D721Med (cell line): ENCODE data around the gene DNAJB8.

Experiments used
- DNase-seq: peaks from one replicate; pipeline ENCODE4 v3.0.0; 2011; ENCODE audit warnings: low spot score; ENCODE audit not compliant: insufficient read length
- FAIRE-seq: peaks from 2 replicates; lab custom pipeline; 2011; peaks lifted over from hg19 to GRCh38; lab: Jason Lieb, UNC
- TF ChIP-seq, protein P1 (sequence below): IDR thresholded peaks from 2 replicates; pipeline ENCODE4 v1.5.1; 2012; ENCODE audit warnings: mild to moderate bottlenecking, control low read depth; ENCODE audit not compliant: insufficient read depth; ENCODE audit errors: missing control alignments

DNAJB8 gene

DNA sequence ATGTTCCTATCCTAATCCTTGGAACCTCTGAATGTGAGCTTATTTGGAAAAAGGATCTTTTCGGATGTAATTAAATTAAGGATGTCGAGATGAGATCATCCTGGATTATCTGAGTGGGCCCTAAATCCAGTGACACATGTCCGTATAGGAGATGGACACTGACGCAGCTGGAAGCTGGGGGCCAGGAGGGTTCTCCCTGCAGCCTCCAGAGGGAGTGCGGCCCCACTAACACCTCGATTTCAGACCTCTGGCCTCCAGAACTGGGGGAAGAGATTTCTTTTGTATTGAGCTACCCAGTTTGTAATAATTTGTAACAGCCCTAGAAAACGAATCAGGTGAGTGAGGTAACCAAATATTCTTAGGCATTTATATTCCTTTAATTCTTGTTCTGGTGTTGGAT lies 2.5 kb downstream of the DNAJB8 start:
- TF ChIP-seq, protein P1, sequence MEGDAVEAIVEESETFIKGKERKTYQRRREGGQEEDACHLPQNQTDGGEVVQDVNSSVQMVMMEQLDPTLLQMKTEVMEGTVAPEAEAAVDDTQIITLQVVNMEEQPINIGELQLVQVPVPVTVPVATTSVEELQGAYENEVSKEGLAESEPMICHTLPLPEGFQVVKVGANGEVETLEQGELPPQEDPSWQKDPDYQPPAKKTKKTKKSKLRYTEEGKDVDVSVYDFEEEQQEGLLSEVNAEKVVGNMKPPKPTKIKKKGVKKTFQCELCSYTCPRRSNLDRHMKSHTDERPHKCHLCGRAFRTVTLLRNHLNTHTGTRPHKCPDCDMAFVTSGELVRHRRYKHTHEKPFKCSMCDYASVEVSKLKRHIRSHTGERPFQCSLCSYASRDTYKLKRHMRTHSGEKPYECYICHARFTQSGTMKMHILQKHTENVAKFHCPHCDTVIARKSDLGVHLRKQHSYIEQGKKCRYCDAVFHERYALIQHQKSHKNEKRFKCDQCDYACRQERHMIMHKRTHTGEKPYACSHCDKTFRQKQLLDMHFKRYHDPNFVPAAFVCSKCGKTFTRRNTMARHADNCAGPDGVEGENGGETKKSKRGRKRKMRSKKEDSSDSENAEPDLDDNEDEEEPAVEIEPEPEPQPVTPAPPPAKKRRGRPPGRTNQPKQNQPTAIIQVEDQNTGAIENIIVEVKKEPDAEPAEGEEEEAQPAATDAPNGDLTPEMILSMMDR = no peak
- FAIRE-seq = no peak

DNA sequence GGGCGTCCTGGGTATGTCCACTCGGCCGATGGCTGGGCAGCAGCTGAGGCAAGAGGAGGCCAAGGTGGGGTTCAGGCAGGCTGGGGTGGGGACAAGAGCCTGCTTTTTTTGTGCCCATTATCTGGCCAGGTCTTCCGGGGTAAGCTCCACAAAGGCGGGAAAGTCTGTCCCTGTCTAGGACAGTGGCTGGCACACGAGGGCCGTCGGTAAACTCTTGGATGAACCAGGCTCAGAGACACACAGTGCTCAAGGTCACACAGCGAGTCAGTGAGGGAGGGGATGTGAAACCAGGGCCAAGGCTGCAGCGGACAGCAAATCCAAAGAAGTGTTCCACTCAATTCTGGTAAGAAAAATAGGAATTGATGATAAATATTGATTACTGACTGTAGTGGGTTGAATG lies 2.9 kb downstream of the DNAJB8 start:
- no peak for DNase-seq
- TF ChIP-seq, protein P1 = no peak
- FAIRE-seq = no peak

More for the DNA sequence above, 2.5 kb downstream of the DNAJB8 start:
- no peak for DNase-seq

DNA sequence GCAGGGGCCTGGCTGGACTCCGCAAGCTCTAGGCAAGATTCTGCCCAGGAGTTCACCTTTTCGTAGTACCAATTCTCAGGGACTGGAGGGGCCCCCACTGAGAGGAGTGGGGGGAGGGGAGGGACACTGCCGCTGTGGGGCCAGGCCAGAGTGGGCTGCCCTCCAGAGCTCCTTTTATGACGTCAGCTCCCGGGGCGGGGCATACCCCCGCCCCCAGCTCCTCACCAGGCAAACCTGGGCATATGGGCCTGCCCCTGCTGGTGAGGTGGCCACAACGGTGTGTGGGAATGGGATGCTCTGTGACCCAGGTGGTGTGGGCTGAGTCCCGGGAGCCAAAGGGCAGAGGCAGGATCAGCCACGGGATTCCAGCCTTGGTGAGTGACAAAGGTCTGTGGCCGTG lies 3.3 kb downstream of the DNAJB8 start:
- FAIRE-seq (no peak), DNase-seq (no peak)
- TF ChIP-seq, protein P1 = no peak

DNA sequence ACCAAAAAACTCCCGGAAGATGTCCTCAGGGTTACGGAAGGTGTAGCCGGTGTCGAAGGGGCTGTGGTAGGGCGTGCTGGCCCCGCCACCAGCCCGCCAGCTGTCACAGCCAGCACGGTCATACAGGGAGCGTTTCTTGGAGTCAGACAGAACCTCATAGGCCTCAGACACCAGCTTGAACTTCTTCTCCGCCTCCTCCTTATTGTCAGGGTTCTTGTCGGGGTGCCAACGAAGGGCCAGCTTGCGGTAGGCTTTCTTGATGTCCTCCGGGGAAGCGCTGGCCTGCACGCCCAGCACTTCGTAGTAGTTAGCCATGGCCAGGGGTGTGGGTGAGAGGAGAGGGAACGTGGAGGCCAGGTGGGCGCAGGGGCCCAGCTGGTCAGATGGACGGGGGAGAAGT lies 3.8 kb downstream of the DNAJB8 start:
- TF ChIP-seq, protein P1 = no peak

DNA sequence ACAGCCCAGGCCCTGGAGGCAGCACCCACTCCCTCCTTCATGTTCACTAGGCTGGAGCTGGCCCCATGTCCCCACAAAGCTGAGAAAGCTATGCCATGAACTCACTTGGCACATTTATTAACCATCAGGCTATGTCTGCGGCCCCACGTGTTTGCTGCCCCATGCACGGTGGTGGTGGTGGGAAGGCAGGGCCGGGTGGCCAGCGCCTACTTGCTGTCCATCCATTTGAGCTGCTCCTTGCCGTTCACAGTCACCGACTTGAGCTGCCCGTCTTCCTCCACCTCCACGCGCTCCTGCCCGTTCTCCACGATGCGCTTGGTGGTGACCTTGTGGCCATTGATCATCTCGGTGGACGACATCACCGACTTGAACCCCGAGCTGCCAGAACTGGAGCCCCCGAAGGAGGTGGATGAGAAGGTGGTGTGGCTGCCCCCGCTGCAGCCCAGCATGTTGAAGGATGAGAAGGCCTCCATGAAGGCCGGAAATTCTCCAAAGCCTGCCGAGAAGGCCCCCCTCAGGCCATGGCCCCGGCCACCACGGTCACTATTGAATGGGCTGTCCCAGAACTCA lies 4.3 kb downstream of the DNAJB8 start:
- TF ChIP-seq, protein P1 = no peak
- FAIRE-seq (no peak), DNase-seq (no peak)

More for the DNA sequence above, 3.8 kb downstream of the DNAJB8 start:
- FAIRE-seq = no peak
- no peak for DNase-seq

DNA sequence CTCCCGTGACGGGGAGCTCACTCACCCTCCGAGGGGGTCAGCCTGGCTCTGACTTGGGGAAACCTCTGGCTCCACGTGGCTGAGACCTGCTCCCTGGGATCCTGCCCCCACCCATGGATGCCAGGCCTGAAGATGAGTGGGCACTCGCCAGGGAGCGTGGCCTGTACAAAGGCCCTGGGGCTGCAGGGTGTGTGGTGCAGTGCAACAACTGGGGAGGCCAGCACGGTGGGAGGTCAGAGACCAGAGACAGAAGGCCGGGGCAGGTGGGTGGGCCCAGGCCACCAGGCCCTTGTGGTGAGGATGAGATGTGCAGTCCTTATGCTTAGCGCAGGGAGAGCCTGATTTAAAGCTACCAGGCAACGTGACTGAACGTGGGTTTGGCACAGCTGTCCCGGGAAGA lies 5.0 kb downstream of the DNAJB8 start:
- TF ChIP-seq, protein P1 = no peak
- FAIRE-seq = no peak
- DNase-seq = no peak

DNA sequence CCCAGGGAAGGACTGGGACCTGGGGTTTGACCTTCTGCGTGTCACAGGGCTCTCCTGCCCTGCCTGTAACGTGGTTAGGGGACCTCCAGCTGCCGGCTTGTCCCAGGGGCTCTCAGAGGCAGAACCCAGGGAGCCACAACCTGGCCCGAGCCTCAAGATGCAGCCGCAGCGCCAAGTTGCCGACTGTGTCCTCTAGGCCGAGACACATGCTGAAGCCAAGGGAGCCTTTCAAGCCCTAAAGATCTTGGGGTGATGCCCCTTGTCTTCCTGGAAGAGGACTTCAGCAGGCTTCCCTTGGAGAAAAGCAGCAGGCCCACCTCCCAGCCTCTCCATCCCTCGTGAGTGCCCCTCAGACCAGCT lies 7.2 kb downstream of the DNAJB8 start:
- TF ChIP-seq, protein P1 = no peak
- no peak for FAIRE-seq

More for the DNA sequence above, 7.2 kb downstream of the DNAJB8 start:
- DNase-seq = no peak
